Cardiac muscle cell (in vitro differentiated cells and primary cell): Measurements from ENCODE around the gene ZKSCAN5. TPM values are rescaled to one million over a fixed set of nuclear protein-coding genes. Genes with fewer than 3 reads are reported as not detected.
A peak's percentile ranks its signal among the peaks of the same experiment; 100 is the strongest.
"Not testable (repeated sequence)": the region's sequence is repeated elsewhere in the genome, so short reads cannot be mapped to it uniquely, and the experiment has no call there.

Experiments
- DNase-seq, 2 donors: peaks; one replicate each; pipeline versions ENCODE4 v3.0.0 to v3.0.0-alpha.2; 2010 to 2017; ENCODE audit warnings: low read depth in 1 of 2, low spot score in 1 of 2
- H3K27ac ChIP-seq: fragments of 200-600 bp; sonication (generic); 2 replicates; pipeline ENCODE4 v1.5.1; 2016
- H3K27me3 ChIP-seq: fragments of 200-600 bp; sonication (generic); 2 replicates; pipeline ENCODE4 v1.6.0; 2016; ENCODE audit warnings: control low read depth
- H3K36me3 ChIP-seq: fragments of 200-600 bp; sonication (generic); 2 replicates; pipeline ENCODE4 v1.5.1; 2016; ENCODE audit warnings: control low read depth
- H3K4me1 ChIP-seq: fragments of 200-600 bp; sonication (generic); 2 replicates; pipeline ENCODE4 v1.8.1; 2017; ENCODE audit warnings: low read depth, mild to moderate bottlenecking, mixed run types
- H3K4me3 ChIP-seq: fragments of 200-600 bp; sonication (generic); 2 replicates; pipeline ENCODE4 v1.5.1; 2016; ENCODE audit warnings: mild to moderate bottlenecking
- H3K9me3 ChIP-seq: fragments of 200-600 bp; sonication (generic); 2 replicates; pipeline ENCODE4 v1.5.1; 2017; ENCODE audit warnings: low read depth, mild to moderate bottlenecking, control low read depth
- CTCF ChIP-seq: IDR thresholded peaks from 2 replicates; pipeline ENCODE4 v1.5.1; 2012; ENCODE audit warnings: low read depth, mild to moderate bottlenecking, low read length
- polyA plus RNA-seq: library from polyadenylated mRNA; unstranded; fragments of >200 nt; fragmentation: Nextera tagmentation; extraction: Ambion mirVana; gene quantifications from 2 replicates; pipeline ENCODE4 v1.2.1, GENCODE V29; 2016
- total RNA-seq: library from RNA; depleted of rRNA; stranded (reverse); fragments of >200 nt; gene quantifications from 2 replicates; pipeline ENCODE4 v1.2.3, GENCODE V29; 2016

ZKSCAN5 gene
- total and polyA plus RNA-seq, 2 experiments from 2014 or later = 6.2 to 17.6 TPM

- H3K27me3 ChIP-seq = no peaks in the 10 kb centered on the region
- H3K4me1 ChIP-seq = peaks cover 10% of the 10 kb centered on the region
- H3K4me3 ChIP-seq = no peak overlapping the region
- no peaks in the 10 kb centered on the region for H3K9me3 ChIP-seq
- peaks cover 41% of the 10 kb centered on the region for H3K36me3 ChIP-seq
- no peak for TF ChIP-seq CTCF
- DNase-seq = no peak
- H3K27ac ChIP-seq = no peak overlapping the region
Observed at GRCh38 chr7:99560834-99561736, 56.6 kb downstream of the ZKSCAN5 start.

GRCh38 chr7:99561737-99562051 is 57.2 kb downstream of the ZKSCAN5 start:
- H3K27ac ChIP-seq = no peak overlapping the region

GRCh38 chr7:99562114-99562784 is 57.8 kb downstream of the ZKSCAN5 start:
- H3K4me1 ChIP-seq = peaks cover 7% of the 10 kb centered on the region
- no peak overlapping the region for H3K4me3 ChIP-seq
- H3K27me3 ChIP-seq = no peaks in the 10 kb centered on the region
- H3K36me3 ChIP-seq = peaks cover 44% of the 10 kb centered on the region
- H3K9me3 ChIP-seq = no peaks in the 10 kb centered on the region
- TF ChIP-seq CTCF = no peak
- no peak overlapping the region for H3K27ac ChIP-seq
- no peak for DNase-seq

More at GRCh38 chr7:99561737-99562051, 57.2 kb downstream of the ZKSCAN5 start:
- Histone ChIP-seq H3K9me3 (no peaks in the 10 kb centered on the region), H3K36me3 (peaks cover 44% of the 10 kb centered on the region), H3K27me3 (no peaks in the 10 kb centered on the region), H3K4me1 (peaks cover 10% of the 10 kb centered on the region), H3K4me3 (no peak overlapping the region)
- no peak for DNase-seq
- no peak for TF ChIP-seq CTCF

- DNase-seq = peak in 1 of 2 donors; percentile 96
- H3K4me3 ChIP-seq = no peak overlapping the region
- no peak for TF ChIP-seq CTCF
- H3K36me3 ChIP-seq = peaks cover 44% of the 10 kb centered on the region
- H3K9me3 ChIP-seq = no peaks in the 10 kb centered on the region
- no peaks in the 10 kb centered on the region for H3K27me3 ChIP-seq
- no peak overlapping the region for H3K27ac ChIP-seq
- peaks cover 4% of the 10 kb centered on the region for H3K4me1 ChIP-seq
Observed at GRCh38 chr7:99562832-99563231, 58.4 kb downstream of the ZKSCAN5 start.

- peak in 1 of 2 donors; percentile 62 for DNase-seq
- Histone ChIP-seq H3K36me3 (peaks cover 45% of the 10 kb centered on the region), H3K27ac (no peak overlapping the region), H3K27me3 (no peaks in the 10 kb centered on the region), H3K4me3 (no peak overlapping the region), H3K4me1 (peaks cover 4% of the 10 kb centered on the region), H3K9me3 (no peaks in the 10 kb centered on the region)
- TF ChIP-seq CTCF = no peak
Observed at GRCh38 chr7:99563650-99564049, 59.2 kb downstream of the ZKSCAN5 start.

GRCh38 chr7:99568770-99569169 is 64.3 kb downstream of the ZKSCAN5 start:
- H3K36me3 ChIP-seq = peaks cover 57% of the 10 kb centered on the region
- H3K27ac ChIP-seq, DNase-seq: not testable (repeated sequence)

More at GRCh38 chr7:99568770-99569169, 64.3 kb downstream of the ZKSCAN5 start:
- H3K4me3 ChIP-seq, H3K9me3 ChIP-seq, H3K27me3 ChIP-seq, H3K4me1 ChIP-seq: not testable (repeated sequence)
